ENCODE data around the gene SSC4D.
A peak's percentile ranks its signal among the peaks of the same experiment; 100 is the strongest.
"Not testable (repeated sequence)": the region's sequence is repeated elsewhere in the genome, so short reads cannot be mapped to it uniquely, and the experiment has no call there.

The SSC4D gene

DNA sequence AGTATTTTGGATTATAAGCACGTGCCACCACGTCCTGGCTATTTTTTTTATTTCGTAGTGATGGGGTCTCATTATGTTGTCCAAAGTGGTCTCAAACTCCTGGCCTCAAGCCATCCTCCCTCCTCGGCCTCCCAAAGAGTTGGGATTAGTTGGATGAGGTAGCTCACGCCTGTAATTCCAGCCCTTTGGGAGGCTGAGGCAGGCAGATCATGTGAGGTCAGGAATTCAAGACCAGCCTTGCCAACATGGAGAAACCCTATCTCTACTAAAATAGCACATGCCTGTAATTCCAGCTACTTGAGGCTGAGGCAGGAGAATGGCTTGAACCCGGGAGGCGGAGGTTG lies 28.9 kb downstream of the SSC4D start:
- DNase-seq, result no peak

GRCh38 chr7:76377186-76377918 lies 32.1 kb downstream of the SSC4D start:
- DNase-seq, result no peak

DNA sequence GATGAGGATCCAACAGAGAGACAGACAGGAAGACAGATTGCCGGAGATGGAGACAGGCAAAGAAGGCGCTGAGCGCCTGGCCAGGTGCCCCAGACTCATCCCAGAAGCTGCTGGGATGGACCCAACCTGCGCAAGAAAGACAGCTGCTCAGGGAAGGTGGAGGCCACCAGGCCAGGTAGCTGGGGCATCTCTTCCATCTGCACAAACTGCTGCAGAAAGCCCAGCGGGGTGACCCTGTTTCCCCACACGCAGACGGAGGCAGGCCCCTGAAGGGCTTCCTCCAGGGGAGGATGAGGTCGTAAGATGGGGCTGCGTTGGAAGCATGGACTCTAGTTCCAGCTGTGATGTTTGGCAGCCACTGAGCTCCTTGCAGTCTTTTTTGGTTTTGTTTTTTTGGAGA lies 34.2 kb downstream of the SSC4D start:
- no peak for DNase-seq

GRCh38 chr7:76372984-76373833 lies 36.3 kb downstream of the SSC4D start:
- no peak for DNase-seq

GRCh38 chr7:76371396-76371795 lies 38.1 kb downstream of the SSC4D start:
- no peak for DNase-seq

DNA sequence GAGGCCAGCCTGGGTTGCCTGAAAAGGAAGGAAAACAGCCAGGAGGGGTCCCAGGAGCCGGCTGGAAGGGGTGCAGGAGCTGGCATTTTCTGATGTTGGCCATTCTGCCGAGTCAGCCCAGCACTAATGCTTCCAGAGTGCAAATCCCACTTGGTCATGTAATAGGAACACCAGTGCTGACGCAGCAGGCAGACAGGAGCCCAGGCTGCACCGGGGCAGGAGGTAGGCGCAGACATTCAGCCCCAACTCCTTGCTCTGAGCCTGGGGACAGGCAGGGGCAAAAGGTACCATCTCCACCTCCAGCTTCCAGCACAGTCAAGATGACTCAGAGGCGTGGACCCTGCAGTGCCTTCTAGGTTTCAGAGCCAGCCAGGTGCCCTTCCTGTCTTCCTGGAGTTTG lies 40.5 kb downstream of the SSC4D start:
- no peak for DNase-seq

DNA sequence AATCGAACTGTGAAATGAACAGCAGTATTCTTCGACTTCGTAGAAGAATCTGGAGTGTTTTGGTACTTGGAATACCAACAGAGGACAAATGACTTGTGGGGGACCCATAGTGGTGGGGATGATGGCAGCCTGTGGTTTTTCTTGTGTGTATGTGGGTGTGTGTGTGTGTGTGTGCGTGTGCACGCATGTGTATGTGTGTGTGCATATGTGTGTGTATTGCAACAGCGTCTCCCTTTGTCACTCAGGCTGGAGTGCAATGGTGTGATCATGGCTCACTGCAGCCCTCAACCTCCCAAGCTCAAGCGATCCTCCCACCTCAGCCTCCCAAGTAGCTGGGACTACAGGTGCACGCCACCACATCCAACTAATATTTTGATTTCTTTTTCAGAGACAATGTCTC lies 41.3 kb downstream of the SSC4D start:
- no peak for DNase-seq

DNA sequence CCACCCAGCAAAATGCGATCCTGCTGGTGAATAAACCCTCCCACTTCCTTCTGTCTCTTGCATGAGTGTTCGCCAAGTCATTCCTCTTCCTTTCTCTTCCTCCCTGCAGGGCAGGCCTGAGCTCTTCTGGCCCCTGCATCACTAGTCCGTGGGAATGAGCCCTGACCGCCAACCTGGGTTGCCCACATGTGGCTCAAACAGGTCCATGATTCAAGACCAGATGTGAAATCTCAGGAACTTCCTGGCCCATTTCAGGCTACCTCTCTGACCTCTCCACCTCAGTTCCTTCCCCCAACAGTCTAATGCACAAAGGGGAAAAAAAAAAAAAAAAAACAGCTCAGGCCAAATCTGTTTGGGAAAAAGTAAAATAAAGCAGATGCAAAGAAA lies 45.3 kb downstream of the SSC4D start:
- DNase-seq, result no peak

- not testable (repeated sequence) for DNase-seq
Measured at GRCh38 chr7:76363754-76364153, 45.7 kb downstream of the SSC4D start.

- DNase-seq, result no peak
Measured at GRCh38 chr7:76359978-76360638, 49.4 kb downstream of the SSC4D start.

GRCh38 chr7:76359111-76359977 lies 50.2 kb downstream of the SSC4D start:
- DNase-seq, result peak; percentile 95

- DNase-seq, result peak; percentile 89
Measured at GRCh38 chr7:76358481-76359110, 50.9 kb downstream of the SSC4D start, which contains the start of gene YWHAG. TSS of gene YWHAG (minus strand) at chr7:76358991. CDS start at chr7:76358808, 183 bp downstream.

GRCh38 chr7:76358011-76358480 lies 51.5 kb downstream of the SSC4D start:
- peak; percentile 70 for DNase-seq

DNA sequence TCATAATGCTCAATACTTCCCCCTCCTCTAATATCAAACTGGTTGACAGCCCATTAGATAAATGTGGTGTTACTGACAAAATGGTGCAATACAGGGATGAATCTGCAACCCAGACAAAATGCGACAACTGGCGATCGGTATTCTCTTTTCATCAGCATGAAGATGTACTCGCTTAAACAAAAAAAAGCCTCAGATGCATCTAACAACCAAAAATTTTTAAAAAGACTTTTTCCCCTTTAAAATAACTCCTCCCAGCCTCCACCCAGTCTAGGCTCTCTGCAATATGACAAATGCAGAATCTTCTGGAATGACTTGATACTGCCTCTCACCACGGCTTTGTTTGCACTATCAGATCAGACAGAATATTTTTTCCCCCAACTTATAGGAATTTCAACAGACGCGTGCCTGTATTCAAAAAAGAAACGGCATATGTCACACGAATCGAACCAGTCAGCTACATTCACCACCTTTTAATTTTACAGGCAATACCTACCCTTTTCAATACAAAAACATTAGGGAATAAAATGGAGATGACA lies 52.0 kb downstream of the SSC4D start:
- no peak for DNase-seq

DNA sequence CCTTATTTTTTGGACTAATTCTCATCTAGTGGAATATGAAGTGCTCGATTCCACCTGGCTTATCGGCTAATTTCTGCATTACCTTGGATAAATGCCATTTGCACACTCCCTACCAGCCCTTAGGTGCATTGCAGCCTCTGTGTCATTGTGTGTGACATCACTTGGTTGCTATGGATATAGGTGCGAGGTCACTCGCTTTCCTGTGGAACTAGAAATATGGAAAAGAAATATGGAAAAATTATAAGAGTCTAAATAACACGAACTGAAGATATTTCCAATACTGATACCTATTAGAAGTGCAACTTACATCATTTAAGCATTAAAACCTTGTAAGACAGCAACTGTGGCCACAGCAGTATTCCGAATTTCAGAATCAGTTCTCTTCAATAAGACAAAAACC lies 52.7 kb downstream of the SSC4D start:
- no peak for DNase-seq

DNA sequence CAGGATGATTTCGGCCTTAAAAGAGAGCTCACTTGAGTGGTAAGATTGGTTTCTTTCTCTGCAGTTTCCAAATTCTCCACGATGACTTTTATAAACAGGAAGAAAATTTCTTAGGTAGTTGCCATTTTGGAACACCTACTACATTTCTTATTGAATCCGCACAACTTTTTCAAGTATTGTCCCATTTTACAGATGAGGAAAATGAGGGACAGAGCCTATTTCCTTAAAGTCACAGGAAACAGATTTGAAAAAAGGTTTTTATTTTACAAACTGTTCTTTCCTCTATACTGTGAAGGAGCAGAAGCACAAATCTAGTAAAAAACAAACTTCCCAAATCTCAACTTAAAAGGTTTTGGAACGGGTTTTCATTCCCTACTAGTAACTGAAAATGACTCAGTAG lies 53.4 kb downstream of the SSC4D start:
- DNase-seq, result no peak

DNA sequence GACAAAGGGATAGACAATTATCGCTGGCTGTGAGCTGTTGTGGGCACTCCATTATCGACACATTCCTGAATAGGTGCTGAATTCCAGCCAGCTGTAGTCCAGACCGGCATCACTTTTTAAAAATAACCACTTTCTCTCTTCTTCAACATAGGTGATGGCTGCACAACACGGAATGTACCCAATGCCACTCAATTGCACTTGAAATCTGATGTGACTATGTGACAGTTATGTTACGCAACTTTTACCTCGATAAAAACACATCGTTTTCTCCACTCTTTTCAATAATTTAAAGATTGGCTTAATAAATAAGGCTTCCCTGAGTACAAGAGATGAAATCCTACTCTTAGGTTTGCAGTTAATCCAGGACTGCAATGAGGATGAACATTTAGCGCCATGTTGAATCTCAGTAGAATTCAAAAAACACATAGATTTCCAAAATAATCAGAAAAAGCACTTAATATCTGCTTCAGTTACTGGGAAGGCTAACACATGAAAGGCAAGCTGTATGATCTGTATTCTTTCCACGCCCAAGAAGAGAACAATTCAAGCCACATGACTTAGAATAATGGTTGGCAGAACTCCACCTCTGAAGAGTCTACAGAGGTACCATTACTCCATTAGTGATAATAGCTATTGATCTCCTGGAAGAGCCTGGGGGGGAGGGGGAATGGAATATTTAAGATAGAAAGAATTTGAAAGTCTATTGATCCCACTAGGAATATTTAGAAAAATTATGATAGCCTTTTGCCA lies 54.3 kb downstream of the SSC4D start:
- no peak for DNase-seq

- peak; percentile 12 for DNase-seq
Measured at GRCh38 chr7:76354516-76354915, 55.0 kb downstream of the SSC4D start.

GRCh38 chr7:76353744-76354143 lies 55.8 kb downstream of the SSC4D start:
- no peak for DNase-seq

- DNase-seq, result no peak
Measured at GRCh38 chr7:76352193-76352592, 57.3 kb downstream of the SSC4D start.

DNA sequence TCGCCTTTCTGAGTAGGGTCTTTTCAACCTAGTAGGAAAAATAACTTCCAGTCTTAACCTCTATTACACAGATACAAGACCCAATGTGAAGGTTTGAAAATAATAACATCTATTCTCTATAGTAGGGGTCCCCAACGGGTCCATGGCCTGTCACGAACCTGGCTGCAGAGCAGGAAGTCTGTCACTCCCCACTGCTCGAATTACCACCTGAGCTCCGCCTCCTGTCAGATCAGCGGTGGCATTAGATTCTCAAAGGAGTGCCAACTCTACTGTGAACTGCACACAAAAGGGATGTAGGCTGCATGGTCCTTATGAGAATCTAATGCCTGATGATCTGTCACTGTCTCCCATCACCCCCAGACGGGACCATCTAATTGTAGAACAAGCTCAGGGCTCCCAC lies 58.1 kb downstream of the SSC4D start:
- DNase-seq, result no peak

Measured in stimulated activated CD4-positive, alpha-beta T cell treated with anti-CD3 and anti-CD28 coated beads, Interleukin-15, amount 100 ng/mL, for 24 hours (primary cell).